ENCODE measurements around the gene POLR2F. TPM values are rescaled to one million over a fixed set of nuclear protein-coding genes. Genes with fewer than 3 reads are reported as not detected.
A peak's percentile ranks its signal among the peaks of the same experiment; 100 is the strongest.

The POLR2F gene
- total and polyA plus RNA-seq, 9 of the 15 experiments (the other 6 are each of a cell fraction or from before 2014, with no cell fraction given), result 98.9 to 410 (median 168) TPM

DNA sequence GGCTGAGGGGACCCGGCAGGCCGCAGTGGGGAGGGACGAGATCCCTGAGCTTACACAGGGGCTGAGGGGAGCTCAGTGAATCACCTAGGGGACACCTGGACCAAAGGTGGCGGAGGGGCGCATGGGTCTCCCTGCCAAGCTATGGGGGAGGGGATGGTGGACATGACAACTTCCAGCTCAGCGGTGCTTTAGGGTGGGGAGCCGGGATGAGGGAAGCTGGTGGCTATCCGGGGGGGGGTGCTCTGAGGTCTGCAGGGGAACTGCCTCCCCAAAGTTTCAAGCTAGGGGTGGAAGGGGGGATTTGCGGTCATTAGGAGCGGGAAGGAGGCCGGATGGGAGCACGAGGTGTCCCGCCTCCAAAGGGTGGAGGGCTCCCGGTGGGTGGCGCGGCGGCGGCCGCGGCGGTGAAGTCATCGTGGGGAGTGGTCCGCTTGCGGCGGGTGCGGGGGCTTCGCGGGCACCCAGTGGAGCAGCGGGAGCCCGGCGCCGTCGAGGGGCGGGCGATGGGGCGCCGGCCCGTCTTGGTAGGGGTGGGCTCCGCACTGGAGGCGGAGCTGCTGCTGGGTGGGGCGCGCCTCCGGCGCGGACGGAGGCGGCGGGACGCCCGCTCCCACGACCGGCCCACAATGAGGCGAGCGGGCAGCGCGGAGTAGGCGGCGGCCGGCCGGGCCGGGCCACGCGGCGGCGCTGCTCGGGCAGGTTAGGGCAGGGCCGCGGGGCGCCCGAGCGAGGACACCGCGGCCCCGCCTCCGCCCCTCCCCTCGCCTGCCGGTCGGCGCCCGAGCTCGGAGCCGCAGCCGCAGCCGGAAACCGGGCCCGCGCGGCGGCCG lies 47.8 kb upstream of the POLR2F start, which contains the start of gene MICALL1 (continued):
- TF ChIP-seq ZNF316 (IDR thresholded peaks at IDR 0.05) (no peak), SMARCA4 (IDR thresholded peaks at IDR 0.05) (no peak), KDM2B (CRISPR knock-in tag; IDR thresholded peaks at IDR 0.05) (no peak), POLR2H (tag; IDR thresholded peaks at IDR 0.05; ENCODE audit: low read depth) (peak; percentile 17; the same call in 1 of the 2 replicates), ZBTB8A (IDR thresholded peaks at IDR 0.05; ENCODE audit: partially characterized antibody) (no peak), ZNF197 (CRISPR knock-in tag; IDR thresholded peaks at IDR 0.05; ENCODE audit: low read depth) (no peak), KAT2B (IDR thresholded peaks at IDR 0.05; ENCODE audit: low read depth, low read length) (no peak), ZNF282 (CRISPR knock-in tag; IDR thresholded peaks at IDR 0.05) (no peak), HIVEP1 (CRISPR knock-in tag; IDR thresholded peaks at IDR 0.05) (no peak), SAFB (IDR thresholded peaks at IDR 0.05; ENCODE audit: borderline replicate concordance, low read depth, low read length) (peak; percentile 30; the same call in 1 of the 2 replicates), CBFA2T2 (conservative IDR thresholded peaks at IDR 0.05) (no peak), MTF1 (CRISPR knock-in tag; IDR thresholded peaks at IDR 0.05; ENCODE audit: borderline replicate concordance) (no peak), ZNF263 (CRISPR knock-in tag; IDR thresholded peaks at IDR 0.05; ENCODE audit: borderline replicate concordance) (peak; percentile 34; the same call in 1 of the 2 replicates), GMEB1 (CRISPR knock-in tag; IDR thresholded peaks at IDR 0.05) (0 out of 2 replicates have a peak, but pooled peaks have one; percentile 35), MYC (IDR thresholded peaks at IDR 0.05; ENCODE audit: low read depth, low read length) (peak; percentile 70), MYC (CRISPR knock-in tag; IDR thresholded peaks at IDR 0.05; ENCODE audit: borderline replicate concordance, low read depth) (no peak), SRF (CRISPR knock-in tag; IDR thresholded peaks at IDR 0.05) (no peak), ZFP1 (CRISPR knock-in tag; IDR thresholded peaks at IDR 0.05) (no peak), ZNF274 (IDR thresholded peaks at IDR 0.05; ENCODE audit: borderline replicate concordance, low read depth, low read length) (no peak), CC2D1A (IDR thresholded peaks at IDR 0.05) (no peak), ZNF146 (CRISPR knock-in tag; IDR thresholded peaks at IDR 0.05; ENCODE audit: unreplicated experiment) (no peak)
- TF ChIP-seq, protein P1, sequence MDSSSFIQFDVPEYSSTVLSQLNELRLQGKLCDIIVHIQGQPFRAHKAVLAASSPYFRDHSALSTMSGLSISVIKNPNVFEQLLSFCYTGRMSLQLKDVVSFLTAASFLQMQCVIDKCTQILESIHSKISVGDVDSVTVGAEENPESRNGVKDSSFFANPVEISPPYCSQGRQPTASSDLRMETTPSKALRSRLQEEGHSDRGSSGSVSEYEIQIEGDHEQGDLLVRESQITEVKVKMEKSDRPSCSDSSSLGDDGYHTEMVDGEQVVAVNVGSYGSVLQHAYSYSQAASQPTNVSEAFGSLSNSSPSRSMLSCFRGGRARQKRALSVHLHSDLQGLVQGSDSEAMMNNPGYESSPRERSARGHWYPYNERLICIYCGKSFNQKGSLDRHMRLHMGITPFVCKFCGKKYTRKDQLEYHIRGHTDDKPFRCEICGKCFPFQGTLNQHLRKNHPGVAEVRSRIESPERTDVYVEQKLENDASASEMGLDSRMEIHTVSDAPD (CRISPR knock-in tag; IDR thresholded peaks at IDR 0.05), result no peak
- TF ChIP-seq, protein P2, sequence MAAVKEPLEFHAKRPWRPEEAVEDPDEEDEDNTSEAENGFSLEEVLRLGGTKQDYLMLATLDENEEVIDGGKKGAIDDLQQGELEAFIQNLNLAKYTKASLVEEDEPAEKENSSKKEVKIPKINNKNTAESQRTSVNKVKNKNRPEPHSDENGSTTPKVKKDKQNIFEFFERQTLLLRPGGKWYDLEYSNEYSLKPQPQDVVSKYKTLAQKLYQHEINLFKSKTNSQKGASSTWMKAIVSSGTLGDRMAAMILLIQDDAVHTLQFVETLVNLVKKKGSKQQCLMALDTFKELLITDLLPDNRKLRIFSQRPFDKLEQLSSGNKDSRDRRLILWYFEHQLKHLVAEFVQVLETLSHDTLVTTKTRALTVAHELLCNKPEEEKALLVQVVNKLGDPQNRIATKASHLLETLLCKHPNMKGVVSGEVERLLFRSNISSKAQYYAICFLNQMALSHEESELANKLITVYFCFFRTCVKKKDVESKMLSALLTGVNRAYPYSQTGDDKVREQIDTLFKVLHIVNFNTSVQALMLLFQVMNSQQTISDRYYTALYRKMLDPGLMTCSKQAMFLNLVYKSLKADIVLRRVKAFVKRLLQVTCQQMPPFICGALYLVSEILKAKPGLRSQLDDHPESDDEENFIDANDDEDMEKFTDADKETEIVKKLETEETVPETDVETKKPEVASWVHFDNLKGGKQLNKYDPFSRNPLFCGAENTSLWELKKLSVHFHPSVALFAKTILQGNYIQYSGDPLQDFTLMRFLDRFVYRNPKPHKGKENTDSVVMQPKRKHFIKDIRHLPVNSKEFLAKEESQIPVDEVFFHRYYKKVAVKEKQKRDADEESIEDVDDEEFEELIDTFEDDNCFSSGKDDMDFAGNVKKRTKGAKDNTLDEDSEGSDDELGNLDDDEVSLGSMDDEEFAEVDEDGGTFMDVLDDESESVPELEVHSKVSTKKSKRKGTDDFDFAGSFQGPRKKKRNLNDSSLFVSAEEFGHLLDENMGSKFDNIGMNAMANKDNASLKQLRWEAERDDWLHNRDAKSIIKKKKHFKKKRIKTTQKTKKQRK (IDR thresholded peaks at IDR 0.05; ENCODE audit: borderline replicate concordance, low read depth, low read length), result no peak
